ENCODE data around the gene RBM8A.
A peak's percentile ranks its signal among the peaks of the same experiment; 100 is the strongest.

RBM8A gene

GRCh38 chr1:145927063-145927886, at the start of gene RBM8A:
TSS of gene RBM8A (minus strand) at chr1:145927484. CDS start at chr1:145927426, 58 bp downstream.
- DNase-seq (ENCODE audit: low read depth in 2 of 2): peak; percentile 74 to 84

GRCh38 chr1:145977016-145977415, 49.7 kb upstream of the RBM8A start:
- no peak for DNase-seq (ENCODE audit: low read depth in 2 of 2)

- no peak for DNase-seq (ENCODE audit: low read depth in 2 of 2)
Observed at GRCh38 chr1:145975216-145975615, 47.9 kb upstream of the RBM8A start.

- DNase-seq (ENCODE audit: low read depth in 2 of 2): no peak
Observed at GRCh38 chr1:145974721-145975120, 47.4 kb upstream of the RBM8A start.

GRCh38 chr1:145972580-145972979, 45.3 kb upstream of the RBM8A start:
- no peak for DNase-seq (ENCODE audit: low read depth in 2 of 2)

GRCh38 chr1:145967288-145967687, 40.0 kb upstream of the RBM8A start:
- DNase-seq (ENCODE audit: low read depth in 2 of 2): no peak

GRCh38 chr1:145965119-145965744, 37.9 kb upstream of the RBM8A start:
- no peak for DNase-seq (ENCODE audit: low read depth in 2 of 2)

- peak; percentile 75 to 76 for DNase-seq (ENCODE audit: low read depth in 2 of 2)
Observed at GRCh38 chr1:145964328-145965118, 37.2 kb upstream of the RBM8A start, which contains the start of the genes ANKRD34A and POLR3GL. TSS of gene ANKRD34A (minus strand) at chr1:145964575. CDS start at chr1:145961759, 2,816 bp downstream. TSS of gene POLR3GL (plus strand) at chr1:145964690. CDS start at chr1:145974866, 10,176 bp downstream.

GRCh38 chr1:145963265-145964019, 36.2 kb upstream of the RBM8A start:
- DNase-seq (ENCODE audit: low read depth in 2 of 2): no peak

GRCh38 chr1:145962157-145963102, 35.1 kb upstream of the RBM8A start:
- DNase-seq (ENCODE audit: low read depth in 2 of 2): no peak

- DNase-seq (ENCODE audit: low read depth in 2 of 2): peak in 1 of 2 donors; percentile 30
Observed at GRCh38 chr1:145961425-145962156, 34.3 kb upstream of the RBM8A start.

- no peak for DNase-seq (ENCODE audit: low read depth in 2 of 2)
Observed at GRCh38 chr1:145961109-145961424, 33.8 kb upstream of the RBM8A start.

GRCh38 chr1:145960468-145961108, 33.3 kb upstream of the RBM8A start:
- DNase-seq (ENCODE audit: low read depth in 2 of 2): no peak

- no peak for DNase-seq (ENCODE audit: low read depth in 2 of 2)
Observed at GRCh38 chr1:145959957-145960467, 32.7 kb upstream of the RBM8A start.

- DNase-seq (ENCODE audit: low read depth in 2 of 2): no peak
Observed at GRCh38 chr1:145959333-145959732, 32.0 kb upstream of the RBM8A start.

- DNase-seq (ENCODE audit: low read depth in 2 of 2): no peak
Observed at GRCh38 chr1:145958734-145959133, 31.4 kb upstream of the RBM8A start.

GRCh38 chr1:145957443-145958319, 30.4 kb upstream of the RBM8A start, which contains the start of gene LIX1L:
TSS of gene LIX1L (minus strand) at chr1:145958017. CDS start at chr1:145957927, 90 bp downstream.
- DNase-seq (ENCODE audit: low read depth in 2 of 2): peak; percentile 83 to 85

Measured in stimulated activated CD4-positive, alpha-beta T cell treated with anti-CD3 and anti-CD28 coated beads, Interleukin-1b, Interleukin-23, amount 100 ng/mL, for 1 hour (primary cell).